ENCODE data around the gene LGALS3BP. TPM values are rescaled to one million over a fixed set of nuclear protein-coding genes. Genes with fewer than 3 reads are reported as not detected.

The LGALS3BP gene
- total RNA-seq, 1 donor from 2014 or later = 73.3 TPM

DNA sequence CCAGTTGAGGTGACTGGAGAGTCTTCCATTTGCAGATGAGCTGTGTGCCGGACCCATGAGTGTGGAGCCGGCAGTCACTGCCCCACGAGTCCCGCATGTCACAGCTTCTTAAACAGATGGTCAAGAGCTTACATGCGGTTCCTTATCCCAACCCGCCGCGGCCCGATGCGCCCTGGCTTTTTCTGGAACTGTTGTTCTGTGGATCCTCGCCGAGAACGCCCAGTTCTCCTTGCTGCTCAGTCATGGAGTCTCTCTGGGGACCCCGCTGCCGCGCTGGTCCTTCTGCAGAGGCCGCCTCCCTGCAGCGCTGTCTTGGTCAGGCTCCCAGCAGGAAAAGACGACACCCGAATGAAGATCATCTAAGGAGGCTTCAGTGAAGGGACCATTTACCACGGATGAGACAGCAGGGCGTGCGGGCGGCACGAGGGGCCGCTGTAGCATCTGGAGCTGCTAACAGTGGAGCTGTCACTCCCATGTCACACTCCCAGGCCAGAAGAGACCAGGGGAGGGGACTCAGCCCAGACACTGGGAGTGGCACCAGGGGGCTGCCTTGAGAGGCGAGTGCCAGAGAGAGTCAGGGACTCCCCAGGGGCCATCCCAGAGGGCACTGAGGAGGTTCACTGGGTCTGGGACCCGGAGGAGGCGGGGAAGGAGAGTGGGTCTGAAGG lies 10.8 kb upstream of the LGALS3BP start:
- no peak for DNase-seq
- H3K27me3 Mint-ChIP-seq = no peaks in the 10 kb centered on the region
- peaks cover 38% of the 10 kb centered on the region for H3K36me3 Mint-ChIP-seq (ENCODE audit: low read depth)
- no peak overlapping the region for H3K4me3 Mint-ChIP-seq
- H3K4me1 Mint-ChIP-seq = peaks cover 20% of the 10 kb centered on the region
- intact Hi-C loops (cut with micrococcal nuclease) = no loop called here
- H3K9me3 Mint-ChIP-seq = no peaks in the 10 kb centered on the region
- no peak overlapping the region for H3K27ac Mint-ChIP-seq

DNA sequence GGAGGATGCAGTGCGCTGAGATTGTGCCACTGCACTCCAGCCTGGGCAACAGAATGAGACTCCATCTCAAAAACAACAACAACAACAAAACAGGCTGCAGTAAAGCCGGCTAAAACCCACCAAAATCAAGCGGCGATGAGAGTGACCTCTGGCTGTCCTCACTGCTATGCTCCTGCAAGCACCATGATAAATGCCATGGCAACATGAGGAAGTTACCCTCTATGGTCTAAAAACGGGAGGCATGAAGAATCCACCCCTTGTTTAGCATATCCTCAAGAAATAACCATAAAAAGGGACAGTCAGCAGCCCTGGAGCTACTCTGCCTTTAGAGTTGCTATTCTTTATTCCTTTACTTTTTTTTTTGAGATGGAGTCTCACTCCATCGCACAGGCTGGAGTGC lies 8.4 kb upstream of the LGALS3BP start:
- DNase-seq = no peak
- no peak overlapping the region for H3K27ac Mint-ChIP-seq
- no peaks in the 10 kb centered on the region for H3K27me3 Mint-ChIP-seq
- H3K9me3 Mint-ChIP-seq = no peaks in the 10 kb centered on the region
- peaks cover 17% of the 10 kb centered on the region for H3K4me1 Mint-ChIP-seq
- no peak overlapping the region for H3K4me3 Mint-ChIP-seq
- intact Hi-C loops (cut with micrococcal nuclease) = no loop called here
- H3K36me3 Mint-ChIP-seq (ENCODE audit: low read depth) = peaks cover 28% of the 10 kb centered on the region

DNA sequence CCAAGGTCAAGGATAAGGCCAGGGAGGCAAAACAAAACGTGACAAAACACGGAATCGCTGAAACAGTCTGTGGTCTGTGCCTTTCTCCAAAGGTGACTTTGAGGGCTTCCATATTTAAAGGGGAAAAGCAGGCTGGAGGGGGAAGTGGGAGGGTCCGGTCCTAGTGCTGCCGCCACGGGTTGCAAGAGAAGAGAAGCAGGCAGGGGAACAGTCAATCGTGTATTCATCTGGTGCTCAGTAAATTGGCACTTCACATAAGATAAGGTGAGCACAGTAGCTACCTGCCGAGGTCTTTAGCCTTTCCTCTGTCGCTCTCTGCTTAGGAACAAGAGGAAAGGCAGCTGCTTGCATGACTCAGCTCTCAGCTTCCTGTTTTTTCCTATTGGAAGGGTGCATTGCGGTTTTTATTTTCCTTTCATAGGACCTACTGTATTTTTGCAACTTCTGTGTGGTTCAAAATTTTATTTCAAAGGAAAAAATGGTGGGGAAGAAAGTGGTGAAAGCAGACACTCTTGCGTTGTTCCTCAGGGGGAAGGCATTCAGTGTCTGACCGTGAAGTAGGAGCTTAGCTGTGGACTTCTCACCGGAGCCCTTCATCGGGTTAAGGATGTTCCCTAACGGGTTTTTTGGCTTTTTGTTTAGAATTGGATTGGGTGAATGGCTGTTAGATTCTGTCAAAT lies 7.1 kb upstream of the LGALS3BP start:
- no peak for DNase-seq
- intact Hi-C loops (cut with micrococcal nuclease) = no loop called here
- Mint-ChIP-seq H3K36me3 (ENCODE audit: low read depth) (peaks cover 19% of the 10 kb centered on the region), H3K4me1 (peaks cover 13% of the 10 kb centered on the region), H3K4me3 (peak overlapping the region; percentile 42), H3K27ac (no peak overlapping the region), H3K9me3 (no peaks in the 10 kb centered on the region), H3K27me3 (no peaks in the 10 kb centered on the region)

DNA sequence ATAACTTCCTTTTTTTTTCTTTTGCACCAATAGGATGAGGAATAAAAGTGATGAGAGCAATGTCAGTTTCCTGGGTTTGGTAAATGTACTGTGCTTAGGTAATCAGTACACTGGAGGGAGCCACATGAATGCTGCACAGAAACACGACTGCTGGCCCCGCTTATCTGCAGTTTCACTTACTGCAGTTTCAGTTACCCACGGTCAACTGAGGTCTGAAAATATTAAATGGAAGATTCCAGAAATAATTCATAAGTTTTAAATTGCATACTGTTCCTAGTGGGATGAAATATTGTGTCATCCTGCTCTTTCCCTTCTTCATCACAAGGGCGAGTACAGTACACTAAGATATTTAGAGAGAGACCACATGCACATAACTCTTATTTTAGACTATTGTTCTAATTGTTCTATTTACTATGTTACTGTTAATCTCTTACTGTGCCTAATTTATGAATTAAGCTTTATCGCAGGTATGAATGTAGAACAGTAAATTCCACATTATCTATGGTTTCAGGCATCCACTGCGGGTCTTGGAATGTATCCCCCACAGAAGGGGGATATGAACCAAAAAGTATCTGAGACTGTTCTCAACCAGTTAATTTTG lies 6.4 kb upstream of the LGALS3BP start:
- Mint-ChIP-seq H3K4me3 (peak overlapping the region; percentile 42), H3K27me3 (no peaks in the 10 kb centered on the region), H3K36me3 (ENCODE audit: low read depth) (peaks cover 13% of the 10 kb centered on the region), H3K9me3 (no peaks in the 10 kb centered on the region), H3K4me1 (peaks cover 13% of the 10 kb centered on the region), H3K27ac (no peak overlapping the region)
- DNase-seq = peak; percentile 71
- intact Hi-C loops (cut with micrococcal nuclease) = no loop called here

DNA sequence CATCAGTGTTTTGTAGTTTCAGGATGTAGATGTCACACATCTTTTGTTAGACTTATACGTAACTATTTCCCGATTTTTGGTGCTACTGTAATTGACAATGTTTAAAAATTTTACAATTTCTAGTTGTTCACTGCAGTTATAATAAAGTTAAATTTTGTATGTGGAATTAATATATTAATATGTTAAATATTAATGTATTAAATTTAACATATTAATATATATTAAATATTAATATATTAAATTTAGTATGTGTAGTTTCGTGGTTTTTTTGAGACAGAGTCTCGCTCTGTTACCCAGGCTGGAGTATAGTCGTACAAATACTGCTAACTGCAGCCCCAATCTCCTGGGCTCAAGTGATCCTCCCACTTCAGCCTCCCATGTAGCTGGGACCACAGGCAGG lies 5.7 kb upstream of the LGALS3BP start:
- intact Hi-C loops (cut with micrococcal nuclease) = no loop called here
- Mint-ChIP-seq H3K4me3 (no peak overlapping the region), H3K36me3 (ENCODE audit: low read depth) (peaks cover 8% of the 10 kb centered on the region), H3K27me3 (no peaks in the 10 kb centered on the region), H3K9me3 (no peaks in the 10 kb centered on the region), H3K27ac (no peak overlapping the region), H3K4me1 (peaks cover 13% of the 10 kb centered on the region)
- no peak for DNase-seq

DNA sequence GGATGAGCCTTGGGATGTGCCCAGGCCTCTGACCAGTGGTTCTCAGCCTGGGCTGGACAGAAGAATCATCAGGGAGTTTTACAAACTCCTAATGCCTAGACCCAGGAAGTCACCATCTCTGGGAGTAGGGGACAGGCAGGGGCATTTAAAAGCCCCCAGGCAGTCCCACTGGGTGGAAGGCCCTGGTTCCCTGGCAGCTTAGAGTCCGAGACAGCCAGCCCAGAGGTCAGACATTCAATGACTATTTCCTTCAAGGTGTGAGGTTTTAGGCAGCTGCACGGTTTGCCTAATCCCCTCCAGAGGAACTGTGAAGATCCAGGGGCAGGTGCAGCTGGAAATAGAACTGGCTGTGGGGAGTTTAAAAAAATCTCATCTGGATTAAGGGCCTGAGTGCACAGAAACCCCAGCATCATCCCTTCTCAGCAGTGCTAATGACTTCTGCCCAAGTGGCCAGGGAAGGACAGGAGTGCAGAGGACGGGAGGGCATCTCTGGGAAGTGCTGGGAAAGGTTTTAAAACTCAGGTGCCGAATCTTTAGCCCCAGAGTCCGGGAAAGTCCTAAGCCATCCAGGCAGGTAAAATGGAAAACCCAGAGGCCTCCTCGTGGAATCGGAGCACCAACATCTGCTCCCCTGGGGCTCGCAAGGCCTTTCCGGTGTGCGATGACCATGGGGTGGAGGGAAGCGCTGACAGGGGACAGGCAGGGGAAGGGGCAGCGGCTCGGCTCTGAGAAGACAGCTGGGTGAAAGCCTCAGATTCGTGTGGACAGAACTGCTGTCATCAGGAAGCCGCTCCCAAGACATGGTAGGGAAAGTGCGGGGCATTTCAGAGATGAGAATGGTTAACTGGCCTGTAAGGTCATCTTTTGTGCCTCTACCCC lies 1.5 kb upstream of the LGALS3BP start:
- Mint-ChIP-seq H3K27ac (no peak overlapping the region), H3K9me3 (no peaks in the 10 kb centered on the region), H3K4me3 (no peak overlapping the region), H3K36me3 (ENCODE audit: low read depth) (peaks cover 6% of the 10 kb centered on the region), H3K4me1 (peaks cover 14% of the 10 kb centered on the region), H3K27me3 (no peaks in the 10 kb centered on the region)
- intact Hi-C loops (cut with micrococcal nuclease) = no loop called here
- no peak for DNase-seq

DNA sequence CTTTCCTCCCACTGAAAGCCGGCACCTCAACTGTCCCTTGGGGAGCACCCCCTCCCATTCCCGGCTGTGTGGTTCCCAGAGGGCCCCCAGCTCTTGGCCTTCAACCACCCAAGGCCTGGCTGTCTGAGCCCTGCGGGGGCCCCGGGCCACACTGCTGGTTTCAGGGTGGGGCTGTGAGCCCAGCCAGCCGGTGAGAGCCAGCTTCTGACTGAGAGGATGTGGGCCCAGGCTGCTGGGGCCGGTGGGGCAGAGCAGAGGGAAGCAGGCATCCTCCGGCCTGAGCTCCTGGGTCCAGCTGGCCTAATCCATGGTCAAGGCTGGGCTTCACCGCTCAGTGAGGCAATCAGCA lies 875 bp upstream of the LGALS3BP start:
- peaks cover 9% of the 10 kb centered on the region for H3K4me1 Mint-ChIP-seq
- no peak for DNase-seq
- H3K4me3 Mint-ChIP-seq = peak overlapping the region; percentile 30
- no peaks in the 10 kb centered on the region for H3K27me3 Mint-ChIP-seq
- H3K9me3 Mint-ChIP-seq = no peaks in the 10 kb centered on the region
- H3K27ac Mint-ChIP-seq = peak overlapping the region; percentile 48
- H3K36me3 Mint-ChIP-seq (ENCODE audit: low read depth) = peaks cover 10% of the 10 kb centered on the region
- intact Hi-C loops (cut with micrococcal nuclease) = no loop called here

DNA sequence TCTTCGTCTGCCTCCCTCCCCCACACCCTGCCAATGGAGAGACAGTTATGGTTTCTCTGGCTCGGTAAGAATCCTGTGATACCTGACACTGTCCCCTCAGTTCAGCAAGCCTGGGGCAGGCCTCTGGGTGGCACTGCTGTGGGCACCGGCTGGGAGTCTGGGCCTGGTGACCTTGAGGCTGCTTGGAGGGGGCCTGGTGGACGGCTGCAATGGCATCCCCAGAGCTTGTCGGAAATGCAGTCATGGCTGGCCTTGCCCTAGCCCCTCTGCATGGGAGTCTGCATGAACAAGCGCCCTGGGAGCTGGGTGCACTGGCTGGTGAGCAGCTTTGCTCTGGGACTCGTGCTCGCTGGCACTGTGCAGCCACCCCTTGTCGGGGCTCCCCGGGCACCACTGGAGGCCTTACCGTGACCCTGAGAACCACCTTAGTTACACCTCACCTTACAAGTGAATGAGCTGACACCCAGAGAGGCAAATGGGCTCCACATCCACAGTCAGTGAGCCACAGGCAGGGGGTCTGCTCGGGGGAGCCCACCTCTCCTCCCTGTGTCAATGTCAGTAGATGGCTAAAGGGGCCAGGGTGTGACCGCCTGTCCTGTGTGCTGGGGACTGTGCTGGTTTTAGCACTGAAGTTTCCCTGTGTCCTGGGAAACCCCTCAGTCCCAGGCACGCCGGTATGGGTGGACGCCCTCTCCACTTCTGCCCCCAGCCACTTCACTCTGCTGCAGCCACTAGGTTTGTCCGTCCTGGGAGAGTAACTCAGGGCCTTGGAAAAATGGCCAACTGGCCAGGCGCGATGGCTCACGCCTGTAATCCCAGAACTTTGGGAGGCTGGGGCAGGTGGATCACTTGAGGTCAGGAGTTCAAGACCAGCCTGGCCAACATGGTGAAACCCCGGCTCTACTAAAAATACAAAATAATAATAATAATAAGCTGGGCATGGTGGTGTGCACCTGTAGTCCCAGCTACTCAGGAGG lies 1.4 kb downstream of the LGALS3BP start:
- H3K4me3 Mint-ChIP-seq = peak overlapping the region; percentile 82
- no peaks in the 10 kb centered on the region for H3K9me3 Mint-ChIP-seq
- intact Hi-C loops (cut with micrococcal nuclease) = no loop called here
- no peak overlapping the region for H3K27ac Mint-ChIP-seq
- H3K36me3 Mint-ChIP-seq (ENCODE audit: low read depth) = peaks cover 12% of the 10 kb centered on the region
- H3K4me1 Mint-ChIP-seq = peaks cover 11% of the 10 kb centered on the region
- H3K27me3 Mint-ChIP-seq = no peaks in the 10 kb centered on the region
- no peak for DNase-seq

DNA sequence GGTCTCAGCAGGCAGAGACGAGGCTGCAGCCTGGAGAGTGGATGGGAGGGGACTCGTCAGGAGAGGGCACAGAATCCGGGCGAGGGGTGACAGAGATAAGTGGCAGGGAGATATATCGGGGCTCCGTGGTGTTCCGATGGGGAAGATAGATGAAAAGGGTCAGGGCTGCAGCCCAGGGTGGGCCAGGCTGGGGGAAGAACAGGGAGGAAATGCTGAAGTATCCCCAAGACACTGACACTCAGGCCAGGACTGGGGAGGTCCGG lies 2.1 kb downstream of the LGALS3BP start:
- Mint-ChIP-seq H3K9me3 (no peaks in the 10 kb centered on the region), H3K4me3 (peak overlapping the region; percentile 82), H3K27ac (peak overlapping the region; percentile 36), H3K27me3 (no peaks in the 10 kb centered on the region), H3K36me3 (ENCODE audit: low read depth) (peaks cover 12% of the 10 kb centered on the region), H3K4me1 (peaks cover 11% of the 10 kb centered on the region)
- intact Hi-C loops (cut with micrococcal nuclease) = no loop called here
- DNase-seq = no peak

DNA sequence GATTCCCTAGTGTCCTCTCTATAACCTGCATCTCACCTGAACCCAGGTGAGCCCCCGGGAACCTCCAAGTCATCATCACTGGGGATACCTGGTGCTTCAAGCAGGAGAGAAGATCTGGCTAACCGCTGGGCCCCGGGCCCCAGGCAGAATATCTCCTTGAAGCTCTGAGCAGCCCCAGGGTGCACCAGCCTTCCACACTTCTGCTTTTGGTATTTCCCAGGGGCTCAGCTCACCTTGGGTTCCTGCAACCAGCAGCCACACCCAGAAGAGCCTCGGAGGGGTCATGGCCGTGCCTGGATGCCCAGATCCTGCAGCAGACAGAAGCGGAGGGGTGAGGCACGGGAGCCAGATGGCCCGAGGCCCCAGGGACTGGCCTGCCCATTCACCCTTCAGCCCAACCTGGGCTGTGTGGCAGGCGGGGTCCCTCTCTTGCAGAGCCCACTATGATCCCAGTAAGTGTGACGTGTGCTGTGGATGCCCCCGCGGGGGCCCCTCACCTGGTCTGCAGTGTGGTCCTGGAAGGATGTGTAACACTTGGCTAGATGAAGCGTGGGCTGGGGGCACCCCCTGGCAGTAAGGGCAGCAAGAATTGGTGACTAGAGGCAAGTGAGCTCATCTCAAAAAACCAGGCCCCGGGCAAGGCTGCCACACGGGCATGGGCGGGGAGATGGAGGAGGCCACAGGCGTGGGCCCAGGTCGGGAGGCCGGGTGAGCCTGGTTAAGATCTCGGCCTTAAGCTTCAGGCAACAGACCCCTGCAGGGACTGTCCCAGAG lies 2.6 kb downstream of the LGALS3BP start:
- H3K27ac Mint-ChIP-seq = peak overlapping the region; percentile 65
- H3K4me1 Mint-ChIP-seq = peaks cover 11% of the 10 kb centered on the region
- H3K9me3 Mint-ChIP-seq = no peaks in the 10 kb centered on the region
- peak overlapping the region; percentile 82 for H3K4me3 Mint-ChIP-seq
- peaks cover 17% of the 10 kb centered on the region for H3K36me3 Mint-ChIP-seq (ENCODE audit: low read depth)
- H3K27me3 Mint-ChIP-seq = no peaks in the 10 kb centered on the region
- no peak for DNase-seq
- intact Hi-C loops (cut with micrococcal nuclease) = no loop called here

DNA sequence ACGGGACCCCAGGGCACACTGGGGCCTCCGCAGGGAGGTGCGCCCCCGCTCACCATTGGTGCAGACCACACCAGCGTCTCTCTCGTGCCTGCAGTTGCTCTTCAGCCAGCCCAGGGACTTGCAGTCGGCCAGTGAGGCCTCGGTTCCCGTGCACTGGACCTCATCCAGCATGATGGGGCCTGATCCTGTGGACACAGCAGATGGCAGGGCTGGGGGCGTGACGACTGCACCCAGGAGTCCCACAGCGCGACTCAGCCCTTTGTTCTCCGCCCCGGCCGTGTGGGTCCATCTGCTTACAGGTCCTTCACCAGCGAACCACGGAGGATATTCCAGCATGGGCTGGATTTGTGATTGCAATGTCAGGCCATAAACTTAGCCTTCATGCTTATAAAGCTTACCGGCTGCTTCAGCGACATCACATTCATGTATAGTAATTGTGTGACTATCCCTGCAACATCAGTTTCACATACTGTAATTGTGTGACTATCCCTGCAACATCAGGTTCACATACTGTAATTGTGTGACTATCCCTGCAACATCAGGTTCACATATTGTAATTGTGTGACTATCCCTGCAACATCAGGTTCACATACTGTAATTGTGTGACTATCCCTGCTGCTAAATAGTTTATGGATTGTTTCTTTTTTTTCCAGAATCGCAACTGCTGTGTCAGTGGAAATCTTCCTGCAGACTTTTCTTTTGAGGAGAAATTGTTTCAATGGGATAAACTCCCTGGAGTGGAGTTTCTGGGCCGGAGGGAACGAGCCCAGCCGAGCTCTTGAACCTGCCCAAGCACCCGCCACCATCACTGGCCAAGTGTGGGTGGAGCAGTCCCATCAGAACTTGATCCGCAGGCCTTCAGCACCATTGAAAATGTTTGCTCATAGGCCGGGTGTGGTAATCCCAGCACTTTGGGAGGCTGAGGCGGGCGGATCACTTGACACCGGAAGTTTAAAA lies 4.8 kb downstream of the LGALS3BP start:
- no peak for DNase-seq
- H3K27me3 Mint-ChIP-seq = no peaks in the 10 kb centered on the region
- no peaks in the 10 kb centered on the region for H3K9me3 Mint-ChIP-seq
- peaks cover 18% of the 10 kb centered on the region for H3K4me1 Mint-ChIP-seq
- intact Hi-C loops (cut with micrococcal nuclease) = loop anchor here (5.0 kb wide), 1 partner anchor 478 kb away; no protein-coding TSS in a partner anchor
- H3K4me3 Mint-ChIP-seq = no peak overlapping the region
- peaks cover 33% of the 10 kb centered on the region for H3K36me3 Mint-ChIP-seq (ENCODE audit: low read depth)
- no peak overlapping the region for H3K27ac Mint-ChIP-seq
